ENCODE results near the gene GID4. TPM values are rescaled to one million over a fixed set of nuclear protein-coding genes. Genes with fewer than 3 reads are reported as not detected.

The GID4 gene
- total RNA-seq, 4 donors from 2014 or later: 7.5 to 18.1 (median 11.6) TPM

DNA sequence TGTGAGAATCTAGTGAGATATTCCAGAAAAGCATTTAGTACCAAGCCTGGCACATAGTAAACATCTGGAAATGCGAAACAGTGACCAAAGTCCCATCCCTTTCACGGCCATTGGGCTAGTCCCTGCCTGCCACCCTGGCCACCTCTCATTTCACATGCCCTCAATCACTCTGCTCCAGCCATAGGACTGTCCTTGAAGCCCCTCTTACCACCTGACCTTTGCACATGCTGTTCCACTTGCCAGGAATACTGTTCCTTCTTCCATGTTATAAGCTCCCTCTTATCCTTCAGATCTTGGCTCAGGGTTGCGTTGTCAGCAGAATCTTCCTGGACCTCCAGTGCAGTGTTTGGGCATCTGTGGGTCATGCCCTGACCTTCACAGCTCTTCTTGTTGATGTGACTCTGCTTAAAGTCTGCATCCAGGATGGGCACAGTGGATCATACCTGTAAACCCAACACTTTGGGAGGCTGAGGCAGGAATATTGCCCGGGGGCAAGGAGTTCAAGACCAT is 71.5 kb downstream of the GID4 start:
- Histone ChIP-seq H3K27ac (no peak overlapping the region), H3K4me1 (no peaks in the 10 kb centered on the region), H3K27me3 (peaks cover 0 to 4% (median 0%) of the 10 kb centered on the region in 4 donors), H3K9me3 (no peaks in the 10 kb centered on the region), H3K36me3 (peaks cover 0 to 19% (median 12%) of the 10 kb centered on the region in 3 donors), H3K4me3 (no peak overlapping the region)
- no peak for TF ChIP-seq POLR2A (IDR thresholded peaks at IDR 0.05)
- TF ChIP-seq, protein P1, sequence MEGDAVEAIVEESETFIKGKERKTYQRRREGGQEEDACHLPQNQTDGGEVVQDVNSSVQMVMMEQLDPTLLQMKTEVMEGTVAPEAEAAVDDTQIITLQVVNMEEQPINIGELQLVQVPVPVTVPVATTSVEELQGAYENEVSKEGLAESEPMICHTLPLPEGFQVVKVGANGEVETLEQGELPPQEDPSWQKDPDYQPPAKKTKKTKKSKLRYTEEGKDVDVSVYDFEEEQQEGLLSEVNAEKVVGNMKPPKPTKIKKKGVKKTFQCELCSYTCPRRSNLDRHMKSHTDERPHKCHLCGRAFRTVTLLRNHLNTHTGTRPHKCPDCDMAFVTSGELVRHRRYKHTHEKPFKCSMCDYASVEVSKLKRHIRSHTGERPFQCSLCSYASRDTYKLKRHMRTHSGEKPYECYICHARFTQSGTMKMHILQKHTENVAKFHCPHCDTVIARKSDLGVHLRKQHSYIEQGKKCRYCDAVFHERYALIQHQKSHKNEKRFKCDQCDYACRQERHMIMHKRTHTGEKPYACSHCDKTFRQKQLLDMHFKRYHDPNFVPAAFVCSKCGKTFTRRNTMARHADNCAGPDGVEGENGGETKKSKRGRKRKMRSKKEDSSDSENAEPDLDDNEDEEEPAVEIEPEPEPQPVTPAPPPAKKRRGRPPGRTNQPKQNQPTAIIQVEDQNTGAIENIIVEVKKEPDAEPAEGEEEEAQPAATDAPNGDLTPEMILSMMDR (IDR thresholded peaks at IDR 0.05): no peak
- WGBS, 2 donors: 83 to 84% methylated on average over 3 of the region's 4 CpGs
- no peak for DNase-seq
- intact Hi-C loops (cut with DNase I): no loop called here

DNA sequence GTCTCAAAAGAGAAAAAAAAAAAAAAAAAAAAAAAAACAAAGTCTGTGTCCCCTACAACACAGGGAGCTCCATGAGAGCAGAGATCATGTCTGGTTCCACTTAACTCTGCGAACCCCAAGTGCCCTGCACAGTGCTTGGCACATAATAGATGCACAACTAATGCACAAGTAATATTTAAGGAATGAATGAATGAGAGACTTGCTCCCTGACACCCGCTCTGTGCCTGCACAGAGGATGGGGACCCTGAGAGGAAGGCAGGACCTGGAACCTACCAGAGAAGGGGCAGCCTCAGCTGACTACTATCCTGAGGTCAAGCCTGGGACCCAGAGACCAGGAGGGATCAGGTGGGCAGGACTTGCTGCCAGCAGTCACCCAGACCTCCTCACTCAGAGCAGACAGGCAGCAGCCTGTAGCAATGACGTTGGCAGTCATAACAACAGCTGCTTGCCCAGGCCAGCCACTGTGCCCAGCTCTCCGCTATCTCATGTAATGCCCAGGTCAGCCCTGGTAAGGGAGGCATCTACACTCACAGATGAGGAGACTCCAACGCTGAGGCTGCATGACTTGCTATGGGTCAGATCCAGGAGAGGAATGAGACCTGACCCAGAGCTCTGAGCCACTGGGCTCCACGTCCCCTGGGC is 72.2 kb downstream of the GID4 start:
- no peak overlapping the region for H3K27ac ChIP-seq
- peaks cover 0 to 4% (median 0%) of the 10 kb centered on the region in 4 donors for H3K27me3 ChIP-seq
- intact Hi-C loops (cut with DNase I): no loop called here
- no peak for DNase-seq
- WGBS, 2 donors: 58 to 67% methylated on average over 4 to 5 of the region's 6 CpGs
- peaks cover 0 to 11% (median 7%) of the 10 kb centered on the region in 3 donors for H3K36me3 ChIP-seq
- no peak for TF ChIP-seq POLR2A (IDR thresholded peaks at IDR 0.05)
- TF ChIP-seq, protein P1 (IDR thresholded peaks at IDR 0.05): no peak
- no peaks in the 10 kb centered on the region for H3K4me1 ChIP-seq
- no peak overlapping the region for H3K4me3 ChIP-seq
- no peaks in the 10 kb centered on the region for H3K9me3 ChIP-seq

DNA sequence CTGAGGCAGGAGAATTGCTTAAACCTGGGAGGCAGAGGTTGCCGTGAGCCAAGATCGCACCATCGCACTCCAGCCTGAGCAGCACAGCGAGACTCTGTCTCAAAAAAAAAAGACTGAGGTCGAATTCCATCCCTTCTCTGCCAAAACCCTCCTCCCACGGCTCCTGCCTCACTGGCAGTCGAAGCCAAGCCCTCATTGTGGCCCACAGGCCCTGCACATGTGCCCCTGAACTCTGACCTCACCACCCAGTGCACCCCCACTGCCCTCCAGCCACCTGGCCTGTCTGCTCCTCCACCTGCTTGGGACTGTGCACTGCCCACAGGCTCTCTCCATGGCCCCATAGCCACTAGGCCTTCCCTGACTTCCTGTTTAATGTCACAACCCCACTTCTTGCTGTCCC is 76.3 kb downstream of the GID4 start:
- H3K4me1 ChIP-seq: no peaks in the 10 kb centered on the region
- H3K27ac ChIP-seq: no peak overlapping the region
- intact Hi-C loops (cut with DNase I): no loop called here
- H3K9me3 ChIP-seq: no peaks in the 10 kb centered on the region
- DNase-seq: no peak
- H3K4me3 ChIP-seq: no peak overlapping the region
- WGBS, 2 donors: 67% methylated on average over 7 of the region's 7 CpGs; no CpG with 5 or more reads in 1 of the 2 donors
- no peaks in the 10 kb centered on the region for H3K36me3 ChIP-seq
- peaks cover 0 to 4% (median 0%) of the 10 kb centered on the region in 4 donors for H3K27me3 ChIP-seq
- no peak for TF ChIP-seq POLR2A (IDR thresholded peaks at IDR 0.05)
- TF ChIP-seq, protein P1 (IDR thresholded peaks at IDR 0.05): no peak

DNA sequence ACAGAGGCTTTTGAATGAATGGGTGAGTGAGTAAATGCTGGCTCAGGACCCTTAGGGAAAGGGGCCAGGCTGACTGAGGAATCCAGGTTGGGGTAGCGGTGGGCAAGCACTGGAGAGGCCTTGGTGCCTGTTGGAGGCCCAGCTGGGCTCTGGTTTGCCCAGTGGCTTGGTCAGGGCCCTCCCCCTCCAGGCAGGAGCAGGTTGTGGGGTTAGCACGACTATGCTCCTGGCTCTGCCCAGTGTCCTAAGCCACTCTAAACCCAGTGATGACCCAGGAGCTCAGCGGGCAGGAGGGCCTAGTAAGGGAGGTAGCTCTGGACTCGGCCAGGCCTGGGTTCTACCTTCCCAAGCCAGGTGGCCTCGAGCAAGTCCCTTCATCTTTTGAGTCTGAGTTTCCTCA is 76.9 kb downstream of the GID4 start:
- TF ChIP-seq, protein P1 (IDR thresholded peaks at IDR 0.05): no peak
- TF ChIP-seq POLR2A (IDR thresholded peaks at IDR 0.05): no peak
- Histone ChIP-seq H3K27me3 (peaks cover 0 to 4% (median 0%) of the 10 kb centered on the region in 4 donors), H3K4me3 (no peak overlapping the region), H3K9me3 (no peaks in the 10 kb centered on the region), H3K4me1 (no peaks in the 10 kb centered on the region), H3K36me3 (no peaks in the 10 kb centered on the region), H3K27ac (no peak overlapping the region)
- intact Hi-C loops (cut with DNase I): no loop called here
- 84 to 100% methylated on average over 2 to 5 of the region's 5 CpGs for WGBS, 2 donors
- no peak for DNase-seq

DNA sequence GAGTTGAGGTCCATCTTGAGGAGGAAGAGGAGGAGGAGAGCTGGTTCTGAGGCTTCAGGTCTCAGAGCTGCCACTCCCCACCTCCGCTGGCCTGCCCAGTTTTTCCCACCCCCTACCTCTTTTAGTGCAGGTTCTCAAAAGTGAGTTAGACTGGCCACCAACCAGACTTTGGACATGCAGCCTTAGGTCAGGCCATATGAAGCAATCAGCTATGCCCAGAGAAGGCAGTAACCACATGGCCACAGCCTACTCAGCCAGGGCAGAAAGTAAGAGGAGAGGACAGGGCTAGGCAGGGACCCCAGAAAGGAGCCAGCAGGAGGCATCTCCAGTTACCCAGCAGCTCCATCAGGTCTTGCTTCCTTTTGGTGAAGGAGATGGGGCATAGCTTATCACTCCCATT is 78.3 kb downstream of the GID4 start:
- Histone ChIP-seq H3K36me3 (no peaks in the 10 kb centered on the region), H3K4me1 (no peaks in the 10 kb centered on the region), H3K27ac (no peak overlapping the region), H3K4me3 (no peak overlapping the region), H3K9me3 (no peaks in the 10 kb centered on the region), H3K27me3 (peaks cover 0 to 4% (median 0%) of the 10 kb centered on the region in 4 donors)
- no peak for TF ChIP-seq POLR2A (IDR thresholded peaks at IDR 0.05)
- TF ChIP-seq, protein P1 (IDR thresholded peaks at IDR 0.05): no peak
- intact Hi-C loops (cut with DNase I): no loop called here
- WGBS, 2 donors: 92 to 100% methylated on average over 1 of the region's 1 CpG
- no peak for DNase-seq

Other genes starting within 250 kb of the GID4 start
- gene SREBF1, start 202.4 kb upstream of the GID4 start, total RNA-seq: 100 to 1,000 TPM in 2 of 4 donors, 10 to 100 TPM in 2; 55.0 to 137 (median 108) TPM
- gene TOM1L2, start 67.0 kb upstream of the GID4 start, total RNA-seq: 100 to 1,000 TPM in 1 of 4 donors, 10 to 100 TPM in 3; 55.5 to 118 (median 73.3) TPM
- gene DRC3, start 66.5 kb upstream of the GID4 start, total RNA-seq: 1 to 10 TPM in 2 of 4 donors, under 1 TPM in 2; 0.11 to 2.5 (median 1.3) TPM
- 10 to 100 TPM; 15.8 to 26.9 (median 20.7) TPM for gene ATPAF2, start 240 bp upstream of the GID4 start, total RNA-seq
- 10 to 100 TPM; 31.8 to 45.4 (median 37.9) TPM for gene DRG2, start 48.5 kb downstream of the GID4 start, total RNA-seq
- 1 to 10 TPM in 1 of 4 donors, under 1 TPM in 2, not detected in 1; 0.18 to 1.7 (median 0.30) TPM for gene MYO15A, start 69.3 kb downstream of the GID4 start, total RNA-seq
- gene ALKBH5, start 144.4 kb downstream of the GID4 start, total RNA-seq: 10 to 100 TPM; 55.8 to 58.9 (median 56.9) TPM
- gene LLGL1, start 186.2 kb downstream of the GID4 start, total RNA-seq: 10 to 100 TPM; 25.7 to 30.3 (median 28.0) TPM
- gene FLII, start 219.3 kb downstream of the GID4 start, total RNA-seq: 100 to 1,000 TPM; 190 to 344 (median 232) TPM
- gene MIEF2, start 221.3 kb downstream of the GID4 start, total RNA-seq: 10 to 100 TPM in 1 of 4 donors, 1 to 10 TPM in 3; 5.5 to 16.1 (median 8.9) TPM